Activated naive CD4-positive, alpha-beta T cell treated with anti-CD3 and anti-CD28 coated beads, Interleukin-2, amount 10 ng/mL, durations not matched to agents 7 days and 5 days (primary cell): ENCODE data around the gene DCDC2C.
"Not testable (repeated sequence)": the region's sequence is repeated elsewhere in the genome, so short reads cannot be mapped to it uniquely, and the experiment has no call there.

Experiments
- CTCF ChIA-PET: fragments of 350-600 bp; sonication (Branson Sonifier 250); formaldehyde crosslinking; loops from one replicate; lab custom pipeline; 2021; ENCODE audit warnings: antibody characterized with exemption; lab: Charles Lee
- DNase-seq: peaks from one replicate; pipeline ENCODE4 v3.0.0-alpha.2; 2020
- H3K27ac Mint-ChIP-seq: one replicate; pipeline ENCODE4 v1.8.0; 2021; ENCODE audit warnings: mild to moderate bottlenecking, moderate library complexity, mixed read lengths
- H3K27me3 Mint-ChIP-seq: one replicate; pipeline ENCODE4 v1.8.0; 2021; ENCODE audit warnings: mild to moderate bottlenecking, mixed read lengths
- H3K36me3 Mint-ChIP-seq: one replicate; pipeline ENCODE4 v1.8.0; 2021; ENCODE audit warnings: mixed read lengths
- H3K4me1 Mint-ChIP-seq: one replicate; pipeline ENCODE4 v1.8.0; 2021; ENCODE audit warnings: mixed read lengths
- H3K4me3 Mint-ChIP-seq: one replicate; pipeline ENCODE4 v1.8.0; 2021; ENCODE audit warnings: mild to moderate bottlenecking, moderate library complexity, mixed read lengths
- H3K9me3 Mint-ChIP-seq: one replicate; pipeline ENCODE4 v1.8.0; 2021; ENCODE audit warnings: mixed read lengths

Gene DCDC2C

DNA sequence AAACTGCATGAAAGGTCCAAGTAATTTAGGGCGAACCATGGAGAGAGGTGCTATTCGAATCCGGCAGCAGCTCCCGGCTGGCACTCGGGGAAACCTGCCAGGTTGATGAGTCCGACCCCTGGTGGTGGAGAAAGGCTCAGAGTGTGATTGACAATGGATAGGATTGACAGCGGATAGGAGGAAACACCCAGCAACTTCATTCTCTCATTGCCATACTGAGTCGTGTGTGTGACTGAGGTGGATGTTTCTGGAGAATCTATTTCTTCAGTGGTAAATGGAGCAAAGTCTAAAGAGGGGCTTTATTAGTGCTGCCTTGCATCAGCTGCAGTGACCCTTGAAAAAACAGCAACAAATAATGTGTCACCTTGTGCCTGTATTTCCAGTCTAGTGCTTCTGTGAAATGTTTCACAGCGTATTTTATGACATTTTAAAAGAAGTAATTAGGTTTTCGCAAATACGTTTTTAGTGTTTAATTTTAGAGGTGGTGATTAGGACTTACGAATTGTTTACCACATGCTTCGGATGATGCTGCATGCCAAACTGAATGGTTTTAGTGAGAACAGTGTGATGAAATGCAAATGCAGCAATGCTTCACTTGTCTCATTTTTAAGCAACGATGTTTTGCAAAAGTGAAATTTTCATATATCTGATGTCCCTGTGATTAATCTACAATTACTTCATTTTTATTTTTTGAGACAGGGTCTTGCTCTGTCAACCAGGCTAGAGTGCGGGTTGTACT is 102.0 kb downstream of the DCDC2C start:
- Mint-ChIP-seq H3K27me3 (no peaks in the 10 kb centered on the region), H3K9me3 (no peaks in the 10 kb centered on the region), H3K36me3 (no peaks in the 10 kb centered on the region), H3K4me3 (no peak overlapping the region), H3K27ac (no peak overlapping the region), H3K4me1 (no peaks in the 10 kb centered on the region)
- CTCF ChIA-PET = interaction anchor here (2.2 kb wide), 1 partner anchor 77 kb away, joined by 8 read pairs; no protein-coding TSS in a partner anchor
- DNase-seq = no peak

DNA sequence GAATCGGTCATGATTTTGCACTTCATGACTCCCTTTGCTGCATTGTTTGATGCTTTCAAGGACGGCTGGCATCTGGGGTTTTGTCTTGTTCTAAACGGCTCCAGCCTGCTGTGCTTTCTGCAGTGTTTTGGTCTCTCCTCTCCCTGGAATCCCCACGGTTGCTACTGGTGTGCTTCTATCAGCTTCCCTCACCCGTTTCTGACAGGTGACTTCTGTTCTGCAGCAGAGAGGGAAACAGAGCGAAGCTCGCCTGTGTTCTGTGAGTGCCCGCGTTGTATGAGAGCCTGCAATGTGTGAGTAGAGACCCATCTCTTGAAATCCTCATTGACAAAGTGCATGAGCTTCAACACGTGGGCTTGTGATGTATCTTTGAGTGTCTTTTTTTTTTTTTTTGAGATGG is 102.8 kb downstream of the DCDC2C start:
- Mint-ChIP-seq H3K4me3 (no peak overlapping the region), H3K27me3 (no peaks in the 10 kb centered on the region), H3K27ac (no peak overlapping the region), H3K4me1 (no peaks in the 10 kb centered on the region), H3K36me3 (no peaks in the 10 kb centered on the region), H3K9me3 (no peaks in the 10 kb centered on the region)
- DNase-seq = no peak
- CTCF ChIA-PET = no interaction called here

DNA sequence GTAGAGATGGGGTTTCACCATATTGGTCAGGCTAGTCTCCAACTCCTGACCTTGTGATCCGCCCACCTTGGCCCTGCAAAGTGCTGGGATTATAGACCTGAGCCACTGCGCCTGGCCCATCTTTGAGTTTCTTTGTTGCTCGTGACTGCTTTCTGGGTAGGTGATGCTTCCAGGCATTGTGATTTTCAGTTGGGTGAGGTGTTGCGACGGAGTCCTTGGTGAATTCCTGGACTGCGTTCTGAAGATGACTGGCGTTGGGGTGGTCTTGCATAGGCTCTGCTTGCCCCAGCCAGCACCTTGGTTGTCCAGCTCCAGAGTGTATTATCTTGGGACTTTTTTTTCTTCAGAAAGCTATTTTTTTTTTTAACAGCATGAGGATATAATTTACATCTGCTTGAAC is 103.4 kb downstream of the DCDC2C start:
- Mint-ChIP-seq H3K4me1 (no peaks in the 10 kb centered on the region), H3K9me3 (no peaks in the 10 kb centered on the region)

DNA sequence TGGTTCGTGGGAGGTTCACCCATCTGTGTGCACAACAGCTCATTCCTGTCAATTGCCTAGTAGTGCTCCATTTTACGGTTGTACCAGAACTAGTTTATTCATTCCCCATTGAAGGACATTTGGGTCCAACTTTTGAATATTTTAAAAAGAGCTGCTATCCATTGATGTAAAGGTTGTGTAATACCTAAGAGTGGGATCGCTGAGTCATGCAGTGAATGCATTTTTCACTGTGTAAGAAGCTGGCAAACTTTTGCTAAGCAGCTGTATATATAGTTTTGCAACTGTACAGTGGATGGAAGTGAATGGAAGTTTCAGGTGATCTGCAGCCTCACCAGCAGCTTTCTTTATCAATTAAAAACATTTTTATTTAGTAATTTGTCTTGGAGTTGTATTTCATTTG is 104.5 kb downstream of the DCDC2C start:
- H3K9me3 Mint-ChIP-seq = no peaks in the 10 kb centered on the region
- no peaks in the 10 kb centered on the region for H3K36me3 Mint-ChIP-seq
- CTCF ChIA-PET = no interaction called here
- no peak overlapping the region for H3K27ac Mint-ChIP-seq
- DNase-seq = no peak
- no peaks in the 10 kb centered on the region for H3K27me3 Mint-ChIP-seq
- no peak overlapping the region for H3K4me3 Mint-ChIP-seq
- H3K4me1 Mint-ChIP-seq = no peaks in the 10 kb centered on the region

More for the DNA sequence above, 103.4 kb downstream of the DCDC2C start:
- Mint-ChIP-seq H3K36me3 (no peaks in the 10 kb centered on the region), H3K27ac (no peak overlapping the region), H3K4me3 (no peak overlapping the region), H3K27me3 (no peaks in the 10 kb centered on the region)
- CTCF ChIA-PET = no interaction called here
- no peak for DNase-seq

DNA sequence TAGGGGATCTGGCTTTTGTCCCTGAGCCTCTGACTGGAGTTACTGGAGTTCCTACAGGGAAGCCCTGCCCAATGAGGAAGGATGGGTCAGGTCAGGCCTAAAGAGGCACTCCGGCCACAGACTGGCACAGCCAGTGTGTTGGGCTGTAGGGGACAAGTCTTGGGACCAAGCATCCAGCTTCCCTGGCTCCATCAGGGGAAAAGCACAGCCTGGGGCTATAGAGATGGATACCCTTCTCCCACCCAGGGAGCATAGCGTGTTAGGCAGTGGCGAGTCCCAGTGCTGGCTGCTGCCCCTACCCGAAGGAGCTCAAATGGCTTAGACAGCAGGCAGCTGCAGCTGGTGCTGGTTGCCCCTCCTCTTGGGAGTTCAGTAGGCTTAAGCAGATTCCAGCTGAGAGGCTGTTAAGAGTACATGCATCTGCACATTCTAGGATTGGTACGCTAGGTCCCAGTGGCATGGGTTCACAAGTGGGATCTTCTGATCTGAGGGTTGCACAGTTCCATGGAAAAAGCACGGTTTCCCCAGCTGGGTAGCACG is 111.4 kb downstream of the DCDC2C start:
- Mint-ChIP-seq H3K4me1 (no peaks in the 10 kb centered on the region), H3K4me3 (no peak overlapping the region), H3K27me3 (no peaks in the 10 kb centered on the region), H3K36me3 (no peaks in the 10 kb centered on the region), H3K27ac (no peak overlapping the region), H3K9me3 (peaks cover 4% of the 10 kb centered on the region)
- CTCF ChIA-PET = no interaction called here
- no peak for DNase-seq

DNA sequence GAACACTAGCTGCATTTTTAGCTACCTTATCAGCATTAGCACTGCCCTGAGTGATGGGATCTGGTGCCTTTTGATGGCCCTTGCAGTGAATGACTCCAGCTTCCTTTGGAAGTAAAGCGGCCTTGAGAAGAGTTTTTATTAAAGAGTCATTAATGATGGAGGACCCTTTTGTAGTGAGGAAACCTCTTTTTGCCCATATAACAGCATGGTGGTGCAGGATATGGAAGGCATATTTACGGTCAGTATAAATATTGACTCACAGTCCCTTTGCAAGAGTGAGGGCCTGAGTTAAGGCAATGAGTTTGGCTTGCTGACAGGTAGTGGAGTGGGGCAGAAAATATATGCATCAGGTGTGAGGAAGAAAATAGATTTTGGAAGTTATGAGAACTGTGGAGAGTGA is 113.8 kb downstream of the DCDC2C start:
- H3K9me3 Mint-ChIP-seq, H3K36me3 Mint-ChIP-seq, H3K27ac Mint-ChIP-seq, H3K27me3 Mint-ChIP-seq, H3K4me3 Mint-ChIP-seq, CTCF ChIA-PET, DNase-seq, H3K4me1 Mint-ChIP-seq: not testable (repeated sequence)

DNA sequence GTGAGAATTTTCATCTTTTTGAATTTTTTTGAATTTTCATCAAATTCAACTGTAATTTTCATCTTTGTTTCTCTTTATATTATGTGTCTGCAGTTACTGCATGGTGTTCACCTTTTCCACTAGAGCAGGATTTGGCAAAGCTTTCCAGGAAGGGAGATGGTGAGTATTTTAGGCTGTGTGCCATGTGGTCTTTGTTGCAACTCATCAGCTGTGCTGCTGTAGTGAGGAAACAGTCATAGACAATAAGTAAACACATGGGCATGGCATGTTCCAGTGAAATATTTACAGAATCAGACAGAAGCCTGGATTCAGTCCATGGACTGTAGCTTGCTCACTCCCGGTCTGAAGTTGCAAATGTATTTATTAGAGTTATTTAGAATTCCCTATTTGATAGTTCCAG is 120.4 kb downstream of the DCDC2C start:
- no peak for DNase-seq
- Mint-ChIP-seq H3K36me3 (no peaks in the 10 kb centered on the region), H3K4me3 (no peak overlapping the region), H3K4me1 (no peaks in the 10 kb centered on the region), H3K27ac (no peak overlapping the region), H3K27me3 (peaks cover 4% of the 10 kb centered on the region), H3K9me3 (peaks cover 4% of the 10 kb centered on the region)
- CTCF ChIA-PET = interaction anchor here (2.8 kb wide), 1 partner anchor 95 kb away, joined by 9 read pairs; no protein-coding TSS in a partner anchor

DNA sequence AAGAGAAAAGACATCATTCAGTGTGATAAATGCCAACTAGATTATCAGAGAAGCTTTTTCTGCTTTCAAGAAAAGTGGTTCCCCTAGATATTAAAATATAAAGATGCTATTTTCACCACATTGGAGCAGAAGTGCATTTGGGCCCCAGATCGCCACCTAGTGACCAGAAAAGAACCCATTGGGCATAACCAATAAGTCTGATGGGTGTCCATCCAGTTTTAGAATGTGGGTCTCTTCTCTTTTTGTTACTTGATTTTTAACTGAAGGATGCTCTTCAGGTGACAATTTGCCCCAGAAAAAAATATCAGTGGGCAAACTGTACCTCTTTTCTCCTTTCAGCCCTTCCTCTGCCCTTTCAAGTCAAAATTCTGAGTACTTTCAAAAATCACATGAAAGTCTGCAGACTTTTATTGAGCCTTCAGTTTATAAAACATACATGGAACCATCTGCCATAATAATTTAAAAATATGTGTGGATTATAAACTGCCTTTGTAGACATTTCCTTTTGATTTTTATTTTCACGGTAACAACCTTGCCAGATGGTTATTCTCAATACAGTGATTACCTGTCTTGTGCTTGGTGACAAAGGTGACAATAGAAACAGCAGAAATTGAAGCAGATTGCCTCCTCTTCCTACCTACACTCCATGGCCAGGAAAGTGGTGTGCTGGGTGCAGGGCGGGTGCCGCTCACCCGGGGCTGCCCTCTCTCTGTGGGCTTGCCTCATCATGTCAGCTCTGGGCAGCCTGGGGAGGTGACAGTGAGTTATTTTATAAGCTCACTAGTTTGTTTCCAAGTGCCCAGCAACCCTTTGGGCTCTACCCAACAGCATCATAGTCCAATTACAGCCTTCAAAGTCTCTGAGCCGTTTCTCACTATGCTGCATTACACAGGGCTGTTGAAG is 124.5 kb downstream of the DCDC2C start:
- H3K27ac Mint-ChIP-seq = no peak overlapping the region
- DNase-seq = peak; percentile 27
- H3K9me3 Mint-ChIP-seq = no peaks in the 10 kb centered on the region
- CTCF ChIA-PET = interaction anchor here (1.0 to 1.4 kb wide), 2 partner anchors 100 kb away, joined by 3 to 7 read pairs; no protein-coding TSS in a partner anchor
- H3K27me3 Mint-ChIP-seq = no peaks in the 10 kb centered on the region
- no peaks in the 10 kb centered on the region for H3K4me1 Mint-ChIP-seq
- no peak overlapping the region for H3K4me3 Mint-ChIP-seq
- H3K36me3 Mint-ChIP-seq = no peaks in the 10 kb centered on the region

DNA sequence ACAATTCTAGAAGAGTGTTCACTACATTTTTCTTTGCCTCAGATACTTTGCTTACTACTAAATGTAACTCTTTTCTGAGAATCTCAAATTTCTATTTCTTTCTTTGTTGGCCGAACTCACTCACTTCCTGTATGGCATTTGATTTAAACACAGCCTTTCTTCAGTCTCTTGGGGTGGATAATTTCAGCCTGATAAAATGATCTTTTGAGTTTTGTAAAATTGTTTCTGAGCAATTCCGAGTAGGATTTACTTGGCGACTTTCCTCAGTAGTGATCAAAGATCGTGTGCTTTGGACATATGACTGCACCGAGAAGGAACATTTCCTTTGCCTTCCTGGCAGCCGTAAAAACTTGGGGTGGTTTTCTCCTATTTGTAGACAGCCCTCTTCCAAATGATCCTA is 127.4 kb downstream of the DCDC2C start:
- Mint-ChIP-seq H3K27me3 (no peaks in the 10 kb centered on the region), H3K4me1 (no peaks in the 10 kb centered on the region), H3K4me3 (no peak overlapping the region), H3K36me3 (no peaks in the 10 kb centered on the region), H3K9me3 (no peaks in the 10 kb centered on the region), H3K27ac (no peak overlapping the region)
- CTCF ChIA-PET = no interaction called here
- no peak for DNase-seq

DNA sequence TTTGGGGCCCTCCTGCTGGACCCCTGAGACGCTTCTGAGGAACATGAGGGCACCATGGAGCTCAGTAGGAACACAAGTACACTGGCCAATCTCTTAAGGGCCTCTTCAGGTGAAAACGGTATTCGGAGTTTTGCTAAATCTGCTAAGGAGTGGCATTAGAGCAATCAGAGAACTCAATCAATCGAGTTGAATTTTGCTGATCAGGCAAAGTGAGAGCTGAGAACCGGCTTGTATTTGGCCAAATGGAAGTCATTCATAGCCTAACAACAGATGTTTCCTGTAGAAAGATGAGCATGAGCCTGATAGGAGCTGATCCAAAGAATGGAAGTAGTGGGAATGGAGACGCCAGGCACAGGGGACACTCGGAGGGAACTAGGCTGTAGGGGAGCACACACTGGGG is 133.7 kb downstream of the DCDC2C start:
- H3K27me3 Mint-ChIP-seq = no peaks in the 10 kb centered on the region
- H3K4me1 Mint-ChIP-seq = no peaks in the 10 kb centered on the region
- no peak overlapping the region for H3K4me3 Mint-ChIP-seq
- no peak for DNase-seq
- H3K36me3 Mint-ChIP-seq = no peaks in the 10 kb centered on the region
- CTCF ChIA-PET = no interaction called here
- H3K27ac Mint-ChIP-seq = no peak overlapping the region
- peaks cover 2% of the 10 kb centered on the region for H3K9me3 Mint-ChIP-seq

DNA sequence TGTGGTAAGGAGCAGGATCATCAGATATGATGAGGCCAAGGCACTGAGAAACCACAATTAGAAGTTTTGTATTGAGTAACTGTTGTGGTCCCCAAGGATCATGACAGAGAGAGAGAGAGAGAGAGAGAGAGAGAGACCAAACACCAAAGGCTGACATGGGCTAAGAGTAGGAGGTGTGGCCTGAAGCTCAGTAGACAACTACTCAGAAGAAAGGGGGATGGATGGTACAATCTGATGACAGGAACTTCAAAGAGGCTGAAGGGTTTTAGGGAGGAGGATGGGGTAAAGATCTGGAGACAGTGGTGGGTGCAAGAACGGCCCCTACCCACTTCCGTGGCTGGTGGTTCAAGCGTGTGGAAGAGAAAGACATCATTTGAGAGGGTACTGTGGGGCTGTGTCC is 135.0 kb downstream of the DCDC2C start:
- Mint-ChIP-seq H3K36me3 (no peaks in the 10 kb centered on the region), H3K4me3 (no peak overlapping the region), H3K4me1 (no peaks in the 10 kb centered on the region), H3K9me3 (peaks cover 3% of the 10 kb centered on the region), H3K27ac (no peak overlapping the region), H3K27me3 (no peaks in the 10 kb centered on the region)
- DNase-seq = no peak
- CTCF ChIA-PET = no interaction called here

DNA sequence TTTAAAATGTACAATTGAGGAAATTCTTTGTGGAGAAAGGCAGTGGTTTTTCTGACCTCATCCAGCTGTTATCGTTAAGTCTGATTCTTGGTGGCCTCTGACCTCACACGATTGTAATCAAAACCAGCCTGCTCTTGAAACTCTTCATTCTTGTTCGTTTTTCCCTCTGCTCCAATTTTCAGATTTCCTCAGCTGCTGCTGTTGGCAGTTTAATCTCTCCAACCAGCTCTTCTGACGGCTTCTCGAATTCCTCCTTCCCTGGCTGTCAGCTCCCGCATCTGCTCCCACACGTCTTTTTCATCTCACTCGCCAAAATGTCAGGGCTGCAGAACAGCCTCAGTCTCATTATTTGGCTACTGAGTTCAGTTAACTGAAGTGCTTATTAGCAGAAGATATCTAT is 136.1 kb downstream of the DCDC2C start:
- peaks cover 3% of the 10 kb centered on the region for H3K9me3 Mint-ChIP-seq
- no peak for DNase-seq
- H3K4me1 Mint-ChIP-seq = no peaks in the 10 kb centered on the region
- H3K27me3 Mint-ChIP-seq = no peaks in the 10 kb centered on the region
- no peaks in the 10 kb centered on the region for H3K36me3 Mint-ChIP-seq
- CTCF ChIA-PET = no interaction called here
- H3K4me3 Mint-ChIP-seq = no peak overlapping the region
- H3K27ac Mint-ChIP-seq = no peak overlapping the region

DNA sequence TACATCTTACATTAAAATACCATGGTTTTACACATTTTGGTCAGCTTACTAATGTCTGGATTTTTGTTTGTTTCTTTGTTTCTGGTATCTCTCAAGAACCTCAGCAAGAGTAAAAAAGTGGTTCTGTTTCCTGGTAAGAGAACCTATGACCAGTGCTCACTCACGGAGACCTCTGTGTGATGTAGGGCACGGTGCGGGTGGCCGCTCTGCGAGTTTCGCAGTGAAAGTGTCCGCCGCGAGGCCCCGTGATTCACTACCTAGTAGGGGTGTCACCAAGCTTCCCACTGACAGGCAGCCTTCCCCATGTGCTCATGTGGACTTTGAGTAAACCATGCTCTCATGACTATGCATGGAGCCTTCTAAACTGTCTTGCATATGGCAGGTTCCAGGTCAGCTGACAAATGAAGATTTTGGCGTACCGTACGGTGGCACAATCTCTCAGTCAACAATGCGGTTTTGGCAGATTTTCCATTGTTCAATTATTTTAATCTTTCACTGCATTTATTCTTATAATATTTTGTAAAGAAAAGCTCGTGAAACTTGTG is 137.3 kb downstream of the DCDC2C start:
- H3K4me3 Mint-ChIP-seq = no peak overlapping the region
- peaks cover 3% of the 10 kb centered on the region for H3K9me3 Mint-ChIP-seq
- no peaks in the 10 kb centered on the region for H3K36me3 Mint-ChIP-seq
- no peaks in the 10 kb centered on the region for H3K27me3 Mint-ChIP-seq
- H3K27ac Mint-ChIP-seq = no peak overlapping the region
- no peaks in the 10 kb centered on the region for H3K4me1 Mint-ChIP-seq
- CTCF ChIA-PET = no interaction called here
- no peak for DNase-seq

DNA sequence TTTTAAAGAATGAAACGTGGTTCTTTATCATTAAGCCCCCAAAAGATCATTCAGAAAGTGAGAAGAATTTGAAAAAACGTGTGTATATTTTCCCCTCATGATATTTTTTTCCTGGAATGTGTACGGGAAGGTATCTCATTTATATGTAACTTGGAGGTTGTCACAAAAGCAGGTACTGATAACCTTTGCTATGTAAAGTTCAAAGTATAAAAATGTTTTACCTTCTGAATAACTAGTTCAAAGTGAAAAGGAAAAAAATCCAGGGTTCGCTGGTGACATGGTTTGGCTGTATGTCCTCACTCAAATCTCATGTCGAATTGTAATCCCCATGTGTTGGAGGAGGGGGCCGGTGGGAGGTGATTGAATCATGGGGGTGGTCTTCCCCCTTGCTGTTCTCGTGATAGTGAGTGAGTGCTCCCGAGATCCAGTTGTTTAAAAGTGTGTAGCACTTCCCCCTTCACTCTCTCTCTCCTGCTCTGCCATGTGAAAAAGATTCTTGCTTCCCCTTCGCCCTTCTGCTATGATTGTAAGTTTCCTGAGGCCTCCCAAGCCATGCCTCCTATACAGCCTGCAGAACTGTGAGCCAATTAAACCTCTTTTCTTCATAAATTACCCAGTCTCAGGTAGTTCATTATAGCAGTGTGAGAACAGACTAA is 144.2 kb downstream of the DCDC2C start:
- CTCF ChIA-PET = no interaction called here

More for the DNA sequence above, 144.2 kb downstream of the DCDC2C start:
- Mint-ChIP-seq H3K4me3 (no peak overlapping the region), H3K36me3 (no peaks in the 10 kb centered on the region), H3K9me3 (peaks cover 1% of the 10 kb centered on the region), H3K27me3 (no peaks in the 10 kb centered on the region), H3K27ac (no peak overlapping the region), H3K4me1 (no peaks in the 10 kb centered on the region)
- DNase-seq = no peak
